HepG2 (cell line): ENCODE measurements around the gene SDHAF1. TPM values are rescaled to one million over a fixed set of nuclear protein-coding genes. Genes with fewer than 3 reads are reported as not detected.

Experiments used
- EHMT2 ChIP-seq: fragments of 200-600 bp; sonication (generic); IDR thresholded peaks from 2 replicates; pipeline ENCODE4 v1.7.0; 2017; ENCODE audit warnings: antibody characterized with exemption, low read depth, low read length, borderline replicate concordance
- MAFG ChIP-seq: sonication (generic); formaldehyde crosslinking; IDR thresholded peaks from 2 replicates; pipeline ENCODE4 v1.5.1; 2020; ENCODE audit warnings: mild to moderate bottlenecking, missing genetic modification reagents
- MATR3 ChIP-seq: sonication (generic); formaldehyde crosslinking; IDR thresholded peaks from 2 replicates; pipeline ENCODE4 v1.4.0; 2020; ENCODE audit warnings: missing genetic modification reagents
- MED1 ChIP-seq: sonication (generic); formaldehyde crosslinking; IDR thresholded peaks from 2 replicates; pipeline ENCODE4 v1.4.0; 2020; ENCODE audit warnings: missing genetic modification reagents
- NKX3-1 ChIP-seq: sonication (generic); formaldehyde crosslinking; IDR thresholded peaks from 2 replicates; pipeline ENCODE4 v1.5.0; 2020; ENCODE audit warnings: missing genetic modification reagents
- NR2F6 ChIP-seq, 2 experiments: IDR thresholded peaks; 2 replicates each; pipeline ENCODE4 v1.6.1; 2016; ENCODE audit warnings: antibody characterized with exemption in 1 of 2, mild to moderate bottlenecking in 1 of 2
- POLR2G ChIP-seq: fragments of 200-400 bp; formaldehyde crosslinking; IDR thresholded peaks from 2 replicates; pipeline ENCODE4 v1.6.1; 2018; ENCODE audit warnings: mild to moderate bottlenecking, low read depth, low read length, moderate library complexity
- SIX4 ChIP-seq: sonication (generic); formaldehyde crosslinking; IDR thresholded peaks from 2 replicates; pipeline ENCODE4 v1.4.0; 2020; ENCODE audit warnings: missing genetic modification reagents
- ZBTB8A ChIP-seq: sonication (generic); formaldehyde crosslinking; IDR thresholded peaks from 2 replicates; pipeline ENCODE4 v1.4.0; 2020; ENCODE audit warnings: mild to moderate bottlenecking, low read depth, missing genetic modification reagents, borderline replicate concordance
- ZNF629 ChIP-seq: sonication (generic); formaldehyde crosslinking; conservative IDR thresholded peaks from 2 replicates; pipeline ENCODE4 v1.5.0; 2020; ENCODE audit warnings: missing genetic modification reagents
- ZSCAN21 ChIP-seq: sonication (generic); formaldehyde crosslinking; IDR thresholded peaks from 2 replicates; pipeline ENCODE4 v1.8.0; 2022; ENCODE audit warnings: mild to moderate bottlenecking, missing genetic modification reagents, moderate library complexity, borderline replicate concordance
- polyA plus RNA-seq, 8 experiments: library from polyadenylated mRNA; depleted of rRNA in 3 of 8; stranded (reverse) in 7 of 8; unstranded in 1 of 8; fragments of >200 nt; fragmentation: Illumina TruSeq in 4 of 8; extraction: Trizol in 4 of 8; gene quantifications; 2 replicates each; pipeline versions ENCODE4 v1.2.1 to v1.2.3, GENCODE V29; 2011 to 2016; ENCODE audit warnings: low read depth in 4 of 8, missing spikeins in 1 of 8, mixed read lengths in 1 of 8; ENCODE audit not compliant: insufficient read depth in 1 of 8
- total RNA-seq, 5 experiments: library from RNA; depleted of rRNA; stranded (reverse); fragments of >200 nt; fragmentation: Illumina TruSeq; extraction: Trizol; gene quantifications; 2 replicates each; pipeline ENCODE4 v1.2.3, GENCODE V29; 2016; ENCODE audit warnings: low read depth in 1 of 5
- TF ChIP-seq, protein P1 (sequence below): sonication (generic); formaldehyde crosslinking; conservative IDR thresholded peaks from 2 replicates; pipeline ENCODE4 v1.4.0; 2020; ENCODE audit warnings: missing genetic modification reagents
- TF ChIP-seq, protein P2 (sequence below): sonication (generic); formaldehyde crosslinking; IDR thresholded peaks from 2 replicates; pipeline ENCODE4 v1.4.0; 2020; ENCODE audit warnings: low read depth, mild to moderate bottlenecking, missing genetic modification reagents
- TF ChIP-seq, protein P3 (sequence below): IDR thresholded peaks from 2 replicates; pipeline ENCODE4 v1.6.1; 2016; ENCODE audit warnings: missing genetic modification reagents, missing compliant biosample characterization
- TF ChIP-seq, protein P4 (sequence below): sonication (generic); formaldehyde crosslinking; IDR thresholded peaks from 2 replicates; pipeline ENCODE4 v1.4.0; 2020; ENCODE audit warnings: missing genetic modification reagents
- TF ChIP-seq, protein P5 (sequence below): sonication (generic); formaldehyde crosslinking; IDR thresholded peaks from 2 replicates; pipeline ENCODE4 v1.5.1; 2020; ENCODE audit warnings: missing genetic modification reagents, mild to moderate bottlenecking, borderline replicate concordance

The SDHAF1 gene
- total and polyA plus RNA-seq, 2 of the 13 experiments (the other 11 are each of a cell fraction or from before 2014, with no cell fraction given), result 17.8 to 22.8 TPM

DNA sequence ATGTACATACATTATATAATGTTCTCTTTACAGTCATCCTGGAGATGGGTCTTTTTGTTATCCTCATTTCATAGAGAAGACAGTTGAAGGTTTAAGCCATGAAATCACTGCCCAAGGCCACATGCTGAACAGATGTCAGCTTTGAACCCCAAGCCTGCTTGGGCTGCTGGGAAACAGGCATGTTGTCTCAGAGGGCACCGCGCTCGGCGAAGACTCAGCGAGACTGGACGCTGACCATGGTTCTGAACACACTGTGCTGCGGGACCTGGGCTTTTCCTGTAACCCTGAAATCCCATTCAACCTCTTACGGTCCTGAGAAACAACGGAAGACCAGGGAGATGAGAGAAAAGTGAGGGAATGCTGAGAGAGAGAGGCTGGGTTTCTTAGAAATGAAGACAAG, 31.5 kb upstream of the SDHAF1 start (continued):
- TF ChIP-seq, protein P1, sequence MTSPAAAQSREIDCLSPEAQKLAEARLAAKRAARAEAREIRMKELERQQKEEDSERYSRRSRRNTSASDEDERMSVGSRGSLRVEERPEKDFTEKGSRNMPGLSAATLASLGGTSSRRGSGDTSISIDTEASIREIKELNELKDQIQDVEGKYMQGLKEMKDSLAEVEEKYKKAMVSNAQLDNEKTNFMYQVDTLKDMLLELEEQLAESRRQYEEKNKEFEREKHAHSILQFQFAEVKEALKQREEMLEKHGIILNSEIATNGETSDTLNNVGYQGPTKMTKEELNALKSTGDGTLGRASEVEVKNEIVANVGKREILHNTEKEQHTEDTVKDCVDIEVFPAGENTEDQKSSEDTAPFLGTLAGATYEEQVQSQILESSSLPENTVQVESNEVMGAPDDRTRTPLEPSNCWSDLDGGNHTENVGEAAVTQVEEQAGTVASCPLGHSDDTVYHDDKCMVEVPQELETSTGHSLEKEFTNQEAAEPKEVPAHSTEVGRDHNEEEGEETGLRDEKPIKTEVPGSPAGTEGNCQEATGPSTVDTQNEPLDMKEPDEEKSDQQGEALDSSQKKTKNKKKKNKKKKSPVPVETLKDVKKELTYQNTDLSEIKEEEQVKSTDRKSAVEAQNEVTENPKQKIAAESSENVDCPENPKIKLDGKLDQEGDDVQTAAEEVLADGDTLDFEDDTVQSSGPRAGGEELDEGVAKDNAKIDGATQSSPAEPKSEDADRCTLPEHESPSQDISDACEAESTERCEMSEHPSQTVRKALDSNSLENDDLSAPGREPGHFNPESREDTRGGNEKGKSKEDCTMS (CRISPR knock-in tag), result no peak
- TF ChIP-seq NR2F6 (IDR thresholded peaks at IDR 0.05) (no peak), NR2F6 (CRISPR knock-in tag; IDR thresholded peaks at IDR 0.05) (peak; percentile 46; the same call in 1 of the 2 replicates), MATR3 (CRISPR knock-in tag) (no peak), MAFG (CRISPR knock-in tag) (no peak), EHMT2 (peak; percentile 89; the same call in 1 of the 2 replicates), ZSCAN21 (0 out of 2 replicates have a peak, but pooled peaks have one; percentile 47), ZBTB8A (no peak), NKX3-1 (peak; percentile 91), MED1 (CRISPR knock-in tag) (peak; percentile 68), POLR2G (no peak), SIX4 (peak; percentile 78; the same call in 1 of the 2 replicates), ZNF629 (CRISPR knock-in tag) (no peak)
- TF ChIP-seq, protein P2, sequence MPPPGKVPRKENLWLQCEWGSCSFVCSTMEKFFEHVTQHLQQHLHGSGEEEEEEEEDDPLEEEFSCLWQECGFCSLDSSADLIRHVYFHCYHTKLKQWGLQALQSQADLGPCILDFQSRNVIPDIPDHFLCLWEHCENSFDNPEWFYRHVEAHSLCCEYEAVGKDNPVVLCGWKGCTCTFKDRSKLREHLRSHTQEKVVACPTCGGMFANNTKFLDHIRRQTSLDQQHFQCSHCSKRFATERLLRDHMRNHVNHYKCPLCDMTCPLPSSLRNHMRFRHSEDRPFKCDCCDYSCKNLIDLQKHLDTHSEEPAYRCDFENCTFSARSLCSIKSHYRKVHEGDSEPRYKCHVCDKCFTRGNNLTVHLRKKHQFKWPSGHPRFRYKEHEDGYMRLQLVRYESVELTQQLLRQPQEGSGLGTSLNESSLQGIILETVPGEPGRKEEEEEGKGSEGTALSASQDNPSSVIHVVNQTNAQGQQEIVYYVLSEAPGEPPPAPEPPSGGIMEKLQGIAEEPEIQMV, result no peak
- TF ChIP-seq, protein P3, sequence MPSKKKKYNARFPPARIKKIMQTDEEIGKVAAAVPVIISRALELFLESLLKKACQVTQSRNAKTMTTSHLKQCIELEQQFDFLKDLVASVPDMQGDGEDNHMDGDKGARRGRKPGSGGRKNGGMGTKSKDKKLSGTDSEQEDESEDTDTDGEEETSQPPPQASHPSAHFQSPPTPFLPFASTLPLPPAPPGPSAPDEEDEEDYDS (CRISPR knock-in tag), result peak; percentile 57; the same call in 1 of the 2 replicates
- TF ChIP-seq, protein P4, sequence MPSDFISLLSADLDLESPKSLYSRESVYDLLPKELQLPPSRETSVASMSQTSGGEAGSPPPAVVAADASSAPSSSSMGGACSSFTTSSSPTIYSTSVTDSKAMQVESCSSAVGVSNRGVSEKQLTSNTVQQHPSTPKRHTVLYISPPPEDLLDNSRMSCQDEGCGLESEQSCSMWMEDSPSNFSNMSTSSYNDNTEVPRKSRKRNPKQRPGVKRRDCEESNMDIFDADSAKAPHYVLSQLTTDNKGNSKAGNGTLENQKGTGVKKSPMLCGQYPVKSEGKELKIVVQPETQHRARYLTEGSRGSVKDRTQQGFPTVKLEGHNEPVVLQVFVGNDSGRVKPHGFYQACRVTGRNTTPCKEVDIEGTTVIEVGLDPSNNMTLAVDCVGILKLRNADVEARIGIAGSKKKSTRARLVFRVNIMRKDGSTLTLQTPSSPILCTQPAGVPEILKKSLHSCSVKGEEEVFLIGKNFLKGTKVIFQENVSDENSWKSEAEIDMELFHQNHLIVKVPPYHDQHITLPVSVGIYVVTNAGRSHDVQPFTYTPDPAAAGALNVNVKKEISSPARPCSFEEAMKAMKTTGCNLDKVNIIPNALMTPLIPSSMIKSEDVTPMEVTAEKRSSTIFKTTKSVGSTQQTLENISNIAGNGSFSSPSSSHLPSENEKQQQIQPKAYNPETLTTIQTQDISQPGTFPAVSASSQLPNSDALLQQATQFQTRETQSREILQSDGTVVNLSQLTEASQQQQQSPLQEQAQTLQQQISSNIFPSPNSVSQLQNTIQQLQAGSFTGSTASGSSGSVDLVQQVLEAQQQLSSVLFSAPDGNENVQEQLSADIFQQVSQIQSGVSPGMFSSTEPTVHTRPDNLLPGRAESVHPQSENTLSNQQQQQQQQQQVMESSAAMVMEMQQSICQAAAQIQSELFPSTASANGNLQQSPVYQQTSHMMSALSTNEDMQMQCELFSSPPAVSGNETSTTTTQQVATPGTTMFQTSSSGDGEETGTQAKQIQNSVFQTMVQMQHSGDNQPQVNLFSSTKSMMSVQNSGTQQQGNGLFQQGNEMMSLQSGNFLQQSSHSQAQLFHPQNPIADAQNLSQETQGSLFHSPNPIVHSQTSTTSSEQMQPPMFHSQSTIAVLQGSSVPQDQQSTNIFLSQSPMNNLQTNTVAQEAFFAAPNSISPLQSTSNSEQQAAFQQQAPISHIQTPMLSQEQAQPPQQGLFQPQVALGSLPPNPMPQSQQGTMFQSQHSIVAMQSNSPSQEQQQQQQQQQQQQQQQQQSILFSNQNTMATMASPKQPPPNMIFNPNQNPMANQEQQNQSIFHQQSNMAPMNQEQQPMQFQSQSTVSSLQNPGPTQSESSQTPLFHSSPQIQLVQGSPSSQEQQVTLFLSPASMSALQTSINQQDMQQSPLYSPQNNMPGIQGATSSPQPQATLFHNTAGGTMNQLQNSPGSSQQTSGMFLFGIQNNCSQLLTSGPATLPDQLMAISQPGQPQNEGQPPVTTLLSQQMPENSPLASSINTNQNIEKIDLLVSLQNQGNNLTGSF (CRISPR knock-in tag), result peak; percentile 75; the same call in 1 of the 2 replicates
- TF ChIP-seq, protein P5, sequence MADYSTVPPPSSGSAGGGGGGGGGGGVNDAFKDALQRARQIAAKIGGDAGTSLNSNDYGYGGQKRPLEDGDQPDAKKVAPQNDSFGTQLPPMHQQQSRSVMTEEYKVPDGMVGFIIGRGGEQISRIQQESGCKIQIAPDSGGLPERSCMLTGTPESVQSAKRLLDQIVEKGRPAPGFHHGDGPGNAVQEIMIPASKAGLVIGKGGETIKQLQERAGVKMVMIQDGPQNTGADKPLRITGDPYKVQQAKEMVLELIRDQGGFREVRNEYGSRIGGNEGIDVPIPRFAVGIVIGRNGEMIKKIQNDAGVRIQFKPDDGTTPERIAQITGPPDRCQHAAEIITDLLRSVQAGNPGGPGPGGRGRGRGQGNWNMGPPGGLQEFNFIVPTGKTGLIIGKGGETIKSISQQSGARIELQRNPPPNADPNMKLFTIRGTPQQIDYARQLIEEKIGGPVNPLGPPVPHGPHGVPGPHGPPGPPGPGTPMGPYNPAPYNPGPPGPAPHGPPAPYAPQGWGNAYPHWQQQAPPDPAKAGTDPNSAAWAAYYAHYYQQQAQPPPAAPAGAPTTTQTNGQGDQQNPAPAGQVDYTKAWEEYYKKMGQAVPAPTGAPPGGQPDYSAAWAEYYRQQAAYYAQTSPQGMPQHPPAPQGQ, result no peak
